NB4 (cell line): Measurements from ENCODE around the gene ARHGDIG.

ENCODE experiments used
- CTCF ChIP-seq: IDR thresholded peaks from one replicate; pipeline ENCODE4 v1.5.1; 2012; ENCODE audit warnings: low read depth, low read length
- MYC ChIP-seq: IDR thresholded peaks from 2 replicates; pipeline ENCODE4 v1.6.1; 2011; ENCODE audit warnings: low read depth, low read length

GRCh38 chr16:268141-269053, 12.0 kb upstream of the ARHGDIG start:
- TF ChIP-seq CTCF, result no peak
- TF ChIP-seq MYC, result no peak
